H9 (cell line): ENCODE results near the gene HLA-DMA. TPM values are rescaled to one million over a fixed set of nuclear protein-coding genes. Genes with fewer than 3 reads are reported as not detected.

Experiments
- DNase-seq: peaks from one replicate; pipeline ENCODE4 v3.0.0-alpha.2; 2017
- H2AFZ ChIP-seq: one replicate; pipeline ENCODE4 v1.6.1; 2013; ENCODE audit warnings: mild to moderate bottlenecking, low read length, control low read depth, moderate library complexity
- H2AK5ac ChIP-seq: 2 replicates; pipeline ENCODE4 v1.6.1; 2013; ENCODE audit warnings: low read length, control low read depth, mixed read lengths; ENCODE audit not compliant: insufficient read length
- H2BK120ac ChIP-seq: one replicate; pipeline ENCODE4 v1.6.1; 2013; ENCODE audit warnings: low read depth, mild to moderate bottlenecking, low read length, control low read depth, inconsistent platforms; ENCODE audit not compliant: poor library complexity, severe bottlenecking
- H2BK12ac ChIP-seq: 2 replicates; pipeline ENCODE4 v1.6.1; 2013; ENCODE audit warnings: low read length, control low read depth, mixed read lengths, low read depth; ENCODE audit not compliant: insufficient read length
- H2BK15ac ChIP-seq: 2 replicates; pipeline ENCODE4 v1.6.1; 2013; ENCODE audit warnings: low read depth, low read length, control low read depth
- H2BK20ac ChIP-seq: one replicate; pipeline ENCODE4 v1.6.1; 2013; ENCODE audit warnings: low read depth, mild to moderate bottlenecking, low read length, control low read depth, inconsistent platforms; ENCODE audit not compliant: poor library complexity, severe bottlenecking
- H2BK5ac ChIP-seq: 2 replicates; pipeline ENCODE4 v1.6.1; 2013; ENCODE audit warnings: low read length, control low read depth, mixed read lengths; ENCODE audit not compliant: insufficient read length
- H3K14ac ChIP-seq: 2 replicates; pipeline ENCODE4 v1.6.1; 2013; ENCODE audit warnings: low read length, control low read depth; ENCODE audit not compliant: insufficient read depth
- H3K18ac ChIP-seq: 2 replicates; pipeline ENCODE4 v1.6.1; 2013; ENCODE audit warnings: low read depth, mild to moderate bottlenecking, mixed read lengths, low read length, control low read depth; ENCODE audit not compliant: insufficient read length
- H3K23ac ChIP-seq: 2 replicates; pipeline ENCODE4 v1.6.1; 2013; ENCODE audit warnings: low read length, control low read depth, mixed read lengths, low read depth; ENCODE audit not compliant: insufficient read length
- H3K23me2 ChIP-seq: 2 replicates; pipeline ENCODE4 v1.6.1; 2013; ENCODE audit warnings: low read depth, mild to moderate bottlenecking, mixed read lengths, low read length, control low read depth; ENCODE audit not compliant: insufficient read length, poor library complexity, severe bottlenecking
- H3K27ac ChIP-seq: 2 replicates; pipeline ENCODE4 v1.5.1; 2013; ENCODE audit warnings: low read length, control low read depth, mixed read lengths, low read depth; ENCODE audit not compliant: insufficient read length
- H3K27me3 ChIP-seq: 2 replicates; pipeline ENCODE4 v1.6.1; 2013; ENCODE audit warnings: low read length, control low read depth, inconsistent platforms; ENCODE audit not compliant: insufficient read depth
- H3K4ac ChIP-seq: 2 replicates; pipeline ENCODE4 v1.6.1; 2013; ENCODE audit warnings: low read depth, mild to moderate bottlenecking, control low read depth, inconsistent platforms, low read length, moderate library complexity
- H3K4me1 ChIP-seq: 2 replicates; pipeline ENCODE4 v1.6.1; 2013; ENCODE audit warnings: low read length, control low read depth, inconsistent platforms; ENCODE audit not compliant: insufficient read depth
- H3K4me2 ChIP-seq: 2 replicates; pipeline ENCODE4 v1.6.1; 2013; ENCODE audit warnings: low read length, control low read depth, mixed read lengths; ENCODE audit not compliant: insufficient read length, insufficient read depth
- H3K56ac ChIP-seq: 2 replicates; pipeline ENCODE4 v1.6.1; 2013; ENCODE audit warnings: low read depth, mild to moderate bottlenecking, mixed read lengths, low read length, control low read depth; ENCODE audit not compliant: insufficient read length
- H3K79me1 ChIP-seq: 2 replicates; pipeline ENCODE4 v1.6.1; 2013; ENCODE audit warnings: low read depth, mild to moderate bottlenecking, moderate library complexity, low read length, control low read depth, inconsistent platforms; ENCODE audit not compliant: insufficient read depth, poor library complexity, severe bottlenecking
- H3K79me2 ChIP-seq: 2 replicates; pipeline ENCODE4 v1.6.1; 2013; ENCODE audit warnings: low read length, control low read depth, inconsistent platforms; ENCODE audit not compliant: insufficient read depth
- H3K9ac ChIP-seq: 2 replicates; pipeline ENCODE4 v1.6.1; 2013; ENCODE audit warnings: low read length, control low read depth, mixed read lengths; ENCODE audit not compliant: insufficient read length; ENCODE audit errors: extremely low read depth
- H3K9me3 ChIP-seq: one replicate; pipeline ENCODE4 v1.6.1; 2013; ENCODE audit warnings: low read depth, low read length, inconsistent platforms; ENCODE audit not compliant: control insufficient read depth
- H3T11ph ChIP-seq: one replicate; pipeline ENCODE4 v1.6.1; 2013; ENCODE audit warnings: mild to moderate bottlenecking, low read length, control low read depth, inconsistent platforms
- H4K20me1 ChIP-seq: one replicate; pipeline ENCODE4 v1.6.1; 2013; ENCODE audit not compliant: control insufficient read depth, insufficient read length, insufficient read depth
- H4K5ac ChIP-seq: 2 replicates; pipeline ENCODE4 v1.6.1; 2013; ENCODE audit warnings: low read depth, mild to moderate bottlenecking, mixed read lengths, low read length, control low read depth; ENCODE audit not compliant: insufficient read length
- H4K8ac ChIP-seq: replicated peaks from 2 replicates; pipeline ENCODE4 v1.6.1; 2013; ENCODE audit warnings: low read length, control low read depth, mixed read lengths, low read depth; ENCODE audit not compliant: insufficient read length
- H4K91ac ChIP-seq: 2 replicates; pipeline ENCODE4 v1.6.1; 2013; ENCODE audit warnings: low read depth, mild to moderate bottlenecking, moderate library complexity, mixed read lengths, low read length, control low read depth; ENCODE audit not compliant: insufficient read length
- H3K27ac Mint-ChIP-seq, 3 experiments: 2 replicates in 2 of 3; 3 replicates in 1 of 3; pipeline ENCODE4 v1.8.0; 2020 to 2021; ENCODE audit warnings: mixed read lengths in 3 of 3, mild to moderate bottlenecking in 1 of 3, moderate library complexity in 1 of 3
- H3K27me3 Mint-ChIP-seq: 2 replicates; pipeline ENCODE4 v1.8.0; 2021; ENCODE audit warnings: low read depth, mild to moderate bottlenecking, moderate library complexity, mixed read lengths
- H3K36me3 Mint-ChIP-seq, 3 experiments: 2 replicates in 2 of 3; 3 replicates in 1 of 3; pipeline ENCODE4 v1.8.0; 2020 to 2021; ENCODE audit warnings: low read depth in 3 of 3, mixed read lengths in 3 of 3; ENCODE audit not compliant: insufficient read depth in 1 of 3
- H3K4me1 Mint-ChIP-seq, 2 experiments: 2 replicates each; pipeline ENCODE4 v1.8.0; 2020; ENCODE audit warnings: mixed read lengths in 2 of 2
- H3K4me3 Mint-ChIP-seq, 2 experiments: 2 replicates in 1 of 2; 3 replicates in 1 of 2; pipeline ENCODE4 v1.8.0; 2020 to 2021; ENCODE audit warnings: mild to moderate bottlenecking in 2 of 2, mixed read lengths in 2 of 2, moderate library complexity in 1 of 2
- H3K9me3 Mint-ChIP-seq, 2 experiments: 2 replicates in 1 of 2; 3 replicates in 1 of 2; pipeline ENCODE4 v1.8.0; 2020; ENCODE audit warnings: mild to moderate bottlenecking in 2 of 2, mixed read lengths in 2 of 2, moderate library complexity in 1 of 2
- CTCF ChIP-seq: fragments of 200-600 bp; sonication (generic); conservative IDR thresholded peaks from 3 replicates; pipeline ENCODE4 v1.8.0; 2021; ENCODE audit warnings: antibody characterized with exemption, mild to moderate bottlenecking
- WGBS: extraction: QIAGEN DNeasy Blood & Tissue Kit; methylation state at CpG from one replicate; pipeline ENCODE4 v1.1.7; 2013; ENCODE audit warnings: missing lambda C conversion rate, low lambda C conversion rate, mixed read lengths; ENCODE audit not compliant: insufficient read length; ENCODE audit errors: extremely low coverage; 5-methylcytosine and 5-hydroxymethylcytosine counted together
- total RNA-seq: library from RNA; stranded (reverse); gene quantifications from 2 replicates; pipeline ENCODE4 v1.2.1, GENCODE V29; 2021

HLA-DMA gene
- total RNA-seq, 1 experiment from 2014 or later: 7.5 TPM

DNA sequence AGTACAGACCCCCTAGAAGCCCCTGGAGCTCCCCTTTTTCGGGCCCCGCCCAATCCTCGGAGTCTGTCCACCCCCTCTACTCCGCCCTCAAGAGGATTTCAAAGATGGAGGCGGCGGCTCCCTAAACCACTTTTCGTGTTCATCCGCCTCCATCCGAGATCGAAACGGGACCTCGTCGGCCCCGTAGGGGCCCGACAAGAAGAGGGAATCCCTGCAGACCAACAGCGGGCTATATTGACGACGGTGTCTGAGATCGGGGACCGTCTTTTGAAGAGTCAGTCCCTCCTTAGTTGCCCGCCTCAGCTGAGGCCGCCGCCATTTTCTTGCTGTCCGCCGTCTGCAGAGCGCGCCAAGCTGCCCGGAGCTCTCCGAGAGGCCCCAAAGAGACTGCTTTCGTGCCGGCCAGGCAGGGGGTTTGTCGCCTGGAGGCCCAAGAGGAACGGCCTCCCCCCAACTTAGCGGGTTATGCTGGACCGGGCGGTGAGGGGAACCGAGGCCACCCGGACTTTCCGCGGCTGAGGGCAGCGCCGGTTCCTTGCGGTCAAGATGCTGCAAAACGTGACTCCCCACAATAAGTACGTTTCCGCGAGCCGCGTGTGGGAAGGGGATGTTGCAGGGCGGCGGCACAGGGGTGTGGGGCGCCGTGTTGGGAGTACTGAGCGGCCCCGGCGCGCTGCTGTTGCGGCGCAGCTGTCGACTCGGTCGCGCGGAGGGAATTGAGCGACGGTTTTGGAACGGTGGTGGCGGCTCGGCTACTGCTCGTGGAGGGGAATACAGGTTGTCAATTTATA lies 19.7 kb upstream of the HLA-DMA start:
- H3K23me2 ChIP-seq: peaks cover 23% of the 10 kb centered on the region
- H2AK5ac ChIP-seq: no peak overlapping the region
- no peak overlapping the region for H3K27ac ChIP-seq
- no peak overlapping the region for H2BK12ac ChIP-seq
- H3K4me2 ChIP-seq: peak overlapping the region; percentile 87
- no CpG with 5 or more reads among the region's 70 CpGs for WGBS
- H3T11ph ChIP-seq: no peak overlapping the region
- no peak overlapping the region for H4K5ac ChIP-seq
- peaks cover 12% of the 10 kb centered on the region for H3K79me1 ChIP-seq
- Mint-ChIP-seq H3K4me3 (peak overlapping the region; percentile 96), H3K27me3 (peaks cover 4% of the 10 kb centered on the region; the same call in 1 of the 2 replicates), H3K4me1 (peaks cover 24 to 35% of the 10 kb centered on the region in 2 experiments), H3K9me3 (peaks cover 7 to 11% of the 10 kb centered on the region in 2 experiments), H3K36me3 (peaks cover 70 to 76% (median 72%) of the 10 kb centered on the region in 3 experiments), H3K27ac (peak overlapping the region; percentile 73 to 97 (median 94))
- H3K27me3 ChIP-seq: no peaks in the 10 kb centered on the region
- H2BK15ac ChIP-seq: no peak overlapping the region
- DNase-seq: no peak
- H2BK5ac ChIP-seq: no peak overlapping the region
- no peaks in the 10 kb centered on the region for H4K20me1 ChIP-seq
- no peak for TF ChIP-seq CTCF
- peak overlapping the region; percentile 47 for H3K18ac ChIP-seq
- H3K4ac ChIP-seq: no peak overlapping the region
- H4K8ac ChIP-seq: no peak overlapping the region
- H3K9ac ChIP-seq: peak overlapping the region; percentile 97
- H3K56ac ChIP-seq: no peak overlapping the region
- H3K4me1 ChIP-seq: no peaks in the 10 kb centered on the region
- no peak overlapping the region for H4K91ac ChIP-seq
- no peaks in the 10 kb centered on the region for H3K9me3 ChIP-seq
- H3K14ac ChIP-seq: peak overlapping the region; percentile 83
- H3K23ac ChIP-seq: no peak overlapping the region
- no peak overlapping the region for H2AFZ ChIP-seq
- H2BK20ac ChIP-seq: no peak overlapping the region
- peaks cover 42% of the 10 kb centered on the region for H3K79me2 ChIP-seq
- no peak overlapping the region for H2BK120ac ChIP-seq
